ENCODE results near the gene FBXW10B.
"Not testable (repeated sequence)": the region's sequence is repeated elsewhere in the genome, so short reads cannot be mapped to it uniquely, and the experiment has no call there.

Gene FBXW10B, protein sequence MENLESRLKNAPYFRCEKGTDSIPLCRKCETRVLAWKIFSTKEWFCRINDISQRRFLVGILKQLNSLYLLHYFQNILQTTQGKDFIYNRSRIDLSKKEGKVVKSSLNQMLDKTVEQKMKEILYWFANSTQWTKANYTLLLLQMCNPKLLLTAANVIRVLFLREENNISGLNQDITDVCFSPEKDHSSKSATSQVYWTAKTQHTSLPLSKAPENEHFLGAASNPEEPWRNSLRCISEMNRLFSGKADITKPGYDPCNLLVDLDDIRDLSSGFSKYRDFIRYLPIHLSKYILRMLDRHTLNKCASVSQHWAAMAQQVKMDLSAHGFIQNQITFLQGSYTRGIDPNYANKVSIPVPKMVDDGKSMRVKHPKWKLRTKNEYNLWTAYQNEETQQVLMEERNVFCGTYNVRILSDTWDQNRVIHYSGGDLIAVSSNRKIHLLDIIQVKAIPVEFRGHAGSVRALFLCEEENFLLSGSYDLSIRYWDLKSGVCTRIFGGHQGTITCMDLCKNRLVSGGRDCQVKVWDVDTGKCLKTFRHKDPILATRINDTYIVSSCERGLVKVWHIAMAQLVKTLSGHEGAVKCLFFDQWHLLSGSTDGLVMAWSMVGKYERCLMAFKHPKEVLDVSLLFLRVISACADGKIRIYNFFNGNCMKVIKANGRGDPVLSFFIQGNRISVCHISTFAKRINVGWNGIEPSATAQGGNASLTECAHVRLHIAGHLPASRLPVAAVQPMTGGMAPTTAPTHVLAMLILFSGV

GRCh38 chr17:15619331-15620058 lies at the start of gene FBXW10B:
TSS of gene FBXW10B (minus strand) at chr17:15619704. CDS start at chr17:15619512, 192 bp downstream.
- not testable (repeated sequence) for DNase-seq (ENCODE audit: low read depth)

GRCh38 chr17:15663691-15664090 lies 44.2 kb upstream of the FBXW10B start:
- no peak for DNase-seq (ENCODE audit: low read depth)

GRCh38 chr17:15663176-15663575 lies 43.7 kb upstream of the FBXW10B start:
- no peak for DNase-seq (ENCODE audit: low read depth)

GRCh38 chr17:15662681-15663080 lies 43.2 kb upstream of the FBXW10B start:
- DNase-seq (ENCODE audit: low read depth): no peak

- no peak for DNase-seq (ENCODE audit: low read depth)
These were observed 40.6 kb upstream of the FBXW10B start for GRCh38 chr17:15660077-15660476.

DNA sequence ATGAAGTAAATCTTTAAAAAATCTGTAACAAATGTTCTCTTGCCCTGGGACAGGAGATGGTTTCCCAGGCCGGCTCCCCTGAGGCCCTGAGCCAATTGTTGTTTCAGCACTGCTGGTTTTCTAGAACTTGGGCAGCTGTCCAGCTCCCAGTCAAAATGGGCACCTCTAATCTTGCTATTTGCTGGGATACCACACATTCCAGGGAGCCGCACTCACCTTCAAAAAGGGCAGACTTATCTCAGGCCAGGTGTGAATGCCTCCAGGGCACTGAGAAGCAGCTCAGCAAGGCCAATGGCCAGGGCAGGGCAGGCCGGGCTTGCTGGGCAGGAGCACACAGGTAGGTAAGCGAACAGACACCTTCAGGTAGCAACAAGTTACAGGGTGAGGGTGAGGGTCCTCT lies 40.2 kb upstream of the FBXW10B start:
- no peak for DNase-seq (ENCODE audit: low read depth)

DNA sequence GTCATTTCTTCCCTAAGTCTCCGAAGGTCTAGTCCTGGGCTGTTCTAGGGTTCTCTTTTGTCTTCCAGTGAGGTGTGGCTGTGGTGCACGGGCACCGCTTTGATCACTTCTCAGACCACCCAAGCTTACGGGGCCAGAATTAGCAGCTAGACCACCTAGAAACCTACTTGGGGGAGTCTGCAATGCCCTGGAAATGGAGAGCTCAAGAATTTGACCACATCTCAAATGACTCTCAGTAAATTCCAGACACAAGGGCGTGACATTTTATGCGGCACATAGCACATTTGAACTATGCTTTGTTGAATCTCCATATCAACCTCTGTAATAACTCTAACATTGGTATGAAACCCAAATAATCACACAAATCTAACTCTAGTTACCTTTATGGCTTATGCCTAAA lies 39.7 kb upstream of the FBXW10B start:
- DNase-seq (ENCODE audit: low read depth): no peak

- DNase-seq (ENCODE audit: low read depth): no peak
These were observed 38.8 kb upstream of the FBXW10B start for GRCh38 chr17:15658296-15658695.

- DNase-seq (ENCODE audit: low read depth): no peak
These were observed 38.4 kb upstream of the FBXW10B start for GRCh38 chr17:15657868-15658267.

- no peak for DNase-seq (ENCODE audit: low read depth)
These were observed 35.5 kb upstream of the FBXW10B start for GRCh38 chr17:15654886-15655561.

DNA sequence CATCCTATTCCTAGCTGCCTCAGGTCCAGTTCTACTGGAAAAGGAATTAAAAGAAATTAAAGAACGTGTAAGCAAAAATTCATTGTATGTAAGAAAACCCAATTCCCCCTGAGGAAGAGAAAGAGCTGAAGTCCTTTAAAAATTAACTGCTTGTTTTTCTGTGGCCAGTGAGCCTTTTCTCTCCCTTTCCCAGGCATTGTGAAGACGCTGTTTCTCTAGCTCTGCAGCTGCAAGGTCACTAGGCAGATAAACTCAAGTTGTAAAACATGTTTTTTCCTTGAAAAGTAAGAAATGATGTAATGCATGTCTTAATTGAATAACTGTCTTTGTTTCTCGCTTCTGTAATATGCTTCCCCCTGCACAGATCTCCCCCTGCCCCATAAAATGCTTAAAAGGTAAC lies 34.9 kb upstream of the FBXW10B start:
- not testable (repeated sequence) for DNase-seq (ENCODE audit: low read depth)

DNA sequence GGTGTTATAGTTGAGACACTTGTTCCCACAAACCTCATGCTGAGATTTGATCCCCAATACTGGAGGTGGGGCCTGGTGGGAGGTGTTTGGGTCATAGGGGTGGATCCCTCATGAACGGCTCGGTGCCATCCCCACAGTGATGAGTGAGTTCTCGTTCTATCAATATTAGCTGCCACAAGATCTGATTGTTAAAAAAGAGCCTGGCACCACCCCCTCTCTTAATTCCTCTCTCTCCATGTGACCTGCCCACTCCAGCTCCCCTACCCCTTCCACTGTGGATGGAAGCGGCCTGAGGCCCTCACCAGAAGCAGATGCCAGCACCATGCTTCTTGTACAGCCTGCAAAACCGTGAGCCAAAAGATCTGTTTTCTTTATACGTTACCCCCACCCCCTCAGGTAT lies 33.5 kb upstream of the FBXW10B start:
- no peak for DNase-seq (ENCODE audit: low read depth)

GRCh38 chr17:15651583-15652110 lies 32.1 kb upstream of the FBXW10B start:
- DNase-seq (ENCODE audit: low read depth): peak; percentile 99

GRCh38 chr17:15650741-15651582 lies 31.5 kb upstream of the FBXW10B start:
- no peak for DNase-seq (ENCODE audit: low read depth)

DNA sequence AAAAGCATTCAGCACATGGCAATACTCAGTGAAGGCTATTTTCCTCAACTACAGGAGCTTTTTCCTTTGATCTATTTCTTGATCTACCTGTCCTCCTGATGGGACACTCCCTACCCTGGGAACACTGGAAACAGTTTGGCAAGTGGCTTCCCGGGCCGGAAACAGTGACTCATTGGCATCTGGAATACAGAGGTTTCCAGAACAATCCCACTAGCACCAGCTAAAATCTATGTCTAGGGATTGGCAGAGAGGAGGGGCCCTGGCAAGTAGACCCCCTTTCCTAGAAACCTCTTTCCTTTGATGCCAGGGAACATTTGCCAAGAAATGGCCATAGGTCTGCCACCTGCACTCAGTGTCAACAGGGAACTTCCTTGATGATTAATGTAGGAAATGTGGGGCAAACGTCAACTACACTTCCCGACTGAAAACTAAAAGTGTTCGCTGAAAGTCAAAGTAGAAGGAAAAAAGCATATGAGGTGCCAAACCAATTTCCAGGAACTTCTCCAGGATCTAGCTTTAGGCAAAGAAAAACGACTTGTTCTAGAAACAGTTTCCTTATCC lies 30.4 kb upstream of the FBXW10B start:
- peak; percentile 47 for DNase-seq (ENCODE audit: low read depth)

GRCh38 chr17:15648386-15648785 lies 28.9 kb upstream of the FBXW10B start:
- no peak for DNase-seq (ENCODE audit: low read depth)

GRCh38 chr17:15645942-15646312 lies 26.4 kb upstream of the FBXW10B start:
- peak; percentile 67 for DNase-seq (ENCODE audit: low read depth)

GRCh38 chr17:15645099-15645941 lies 25.8 kb upstream of the FBXW10B start:
- peak; percentile 40 for DNase-seq (ENCODE audit: low read depth)

GRCh38 chr17:15642505-15643251 lies 23.2 kb upstream of the FBXW10B start:
- DNase-seq (ENCODE audit: low read depth): not testable (repeated sequence)

All from fibroblast of gingiva (primary cell).